HG03457 (cell line): ENCODE results near the gene POLR3E.
"Not testable (repeated sequence)": the region's sequence is repeated elsewhere in the genome, so short reads cannot be mapped to it uniquely, and the experiment has no call there.

Experiments used
- ATAC-seq: cut with Tn5 transposase; IDR thresholded peaks from one replicate; pipeline ENCODE4 v1.9.1; 2021; ENCODE audit warnings: moderate number of reproducible peaks; ENCODE audit not compliant: unreplicated experiment

POLR3E gene

DNA sequence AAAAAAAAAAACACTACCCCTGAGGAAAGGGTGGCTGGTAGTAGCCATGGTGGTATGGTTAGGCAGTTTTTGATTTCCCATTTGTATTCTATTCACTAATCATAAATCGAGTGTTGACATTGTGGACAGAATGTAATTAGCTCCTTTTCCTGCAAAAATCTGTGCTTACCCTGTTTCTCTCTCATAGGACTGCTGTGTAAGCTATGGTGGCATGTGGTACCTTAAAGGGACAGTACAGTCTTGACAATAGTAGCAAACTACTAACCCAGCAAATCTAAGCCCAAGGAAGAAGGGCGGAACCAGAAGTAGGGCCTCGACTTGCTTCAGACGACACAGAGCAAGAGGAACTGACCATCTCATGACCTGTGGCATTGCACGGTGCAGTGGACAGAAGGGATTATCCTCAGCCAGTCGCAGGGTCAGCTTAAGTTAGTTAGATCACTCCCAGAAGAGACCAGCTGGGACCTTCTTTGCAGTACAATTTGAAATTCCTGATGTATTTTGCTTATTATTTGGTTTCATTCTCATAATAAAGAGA, 36.3 kb downstream of the POLR3E start:
- no peak for ATAC-seq

GRCh38 chr16:22335668-22336246, 38.5 kb downstream of the POLR3E start:
- no peak for ATAC-seq

DNA sequence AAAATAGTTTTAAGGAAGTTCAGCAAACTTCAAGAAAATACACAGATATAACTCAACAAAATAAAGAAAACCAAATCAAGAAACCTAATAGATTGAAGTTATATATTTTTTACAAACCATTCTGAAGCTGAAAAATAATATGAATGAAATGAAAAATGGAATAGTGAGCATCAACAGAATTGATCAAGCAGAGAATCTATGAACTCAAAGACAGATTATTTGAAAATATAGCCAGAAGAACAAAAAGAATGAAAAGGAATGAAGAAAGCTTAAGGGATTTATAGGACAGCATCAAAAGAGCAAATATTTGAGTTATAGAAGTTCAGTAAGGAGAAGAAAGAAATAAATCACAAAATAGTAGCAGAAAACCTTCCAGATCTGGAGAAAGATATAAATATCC, 39.4 kb downstream of the POLR3E start:
- no peak for ATAC-seq

GRCh38 chr16:22337045-22337444, 39.8 kb downstream of the POLR3E start:
- no peak for ATAC-seq

GRCh38 chr16:22337849-22338635, 40.8 kb downstream of the POLR3E start:
- ATAC-seq, result no peak

GRCh38 chr16:22340945-22341344, 43.7 kb downstream of the POLR3E start:
- no peak for ATAC-seq

GRCh38 chr16:22342082-22342481, 44.9 kb downstream of the POLR3E start:
- no peak for ATAC-seq

DNA sequence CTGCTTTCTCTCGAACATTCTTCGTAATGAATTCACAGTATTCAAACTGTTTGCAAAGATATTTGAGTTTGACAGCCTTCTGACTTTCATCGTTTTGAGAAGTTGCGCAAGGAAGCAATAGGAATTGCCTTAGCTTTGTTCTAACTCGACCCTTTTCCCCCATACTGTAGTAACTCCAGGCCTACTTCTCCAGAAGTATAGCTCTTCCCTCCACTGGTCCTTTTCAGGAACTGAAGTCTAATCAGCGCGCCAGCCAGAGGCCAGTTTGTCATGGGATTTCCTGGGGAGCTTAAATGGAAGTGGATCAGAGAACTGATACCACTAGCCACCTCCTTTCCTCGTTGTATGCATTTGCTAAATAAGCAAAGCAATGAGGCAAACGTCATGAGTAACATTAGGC, 49.3 kb downstream of the POLR3E start:
- no peak for ATAC-seq

- ATAC-seq, result no peak
Measured at GRCh38 chr16:22347100-22347820, 50.1 kb downstream of the POLR3E start.

DNA sequence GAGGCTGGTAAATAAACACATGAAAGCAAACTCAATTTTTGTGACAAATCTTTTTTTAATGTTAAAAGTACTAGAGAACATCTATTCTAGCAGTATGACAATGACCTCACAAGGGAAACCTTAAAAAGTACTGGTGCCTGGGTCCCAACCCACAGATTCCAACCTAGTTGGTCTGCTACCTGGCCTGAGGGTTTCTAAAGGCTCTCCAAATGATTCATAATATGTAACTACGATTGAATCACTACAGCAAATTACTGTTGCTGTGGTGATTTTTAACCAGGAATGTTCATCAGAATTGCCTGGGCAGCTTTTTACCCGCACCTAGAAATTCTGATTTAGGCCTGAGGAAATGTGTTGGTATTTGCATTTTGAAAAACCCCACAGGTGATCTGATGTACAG, 51.1 kb downstream of the POLR3E start:
- ATAC-seq, result no peak

GRCh38 chr16:22351017-22351416, 53.8 kb downstream of the POLR3E start:
- ATAC-seq, result not testable (repeated sequence)

DNA sequence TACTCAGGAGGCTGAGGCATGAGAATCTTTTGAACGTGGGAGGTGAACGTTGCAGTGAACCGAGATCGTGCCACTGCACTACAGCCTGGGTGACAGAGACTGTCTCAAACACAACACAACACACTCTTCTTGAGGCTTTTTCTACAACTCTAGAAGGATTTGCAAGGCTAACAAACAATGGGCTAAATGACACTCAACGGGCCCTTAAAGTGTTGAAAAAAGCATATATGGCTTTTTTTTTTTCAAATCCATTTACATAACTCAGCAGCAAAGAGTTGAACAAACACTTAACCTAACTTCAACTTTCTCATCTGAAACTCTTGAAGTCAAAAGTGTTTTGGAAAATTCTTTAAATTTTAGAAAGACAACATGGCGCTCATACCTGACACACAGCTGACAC, 54.9 kb downstream of the POLR3E start:
- no peak for ATAC-seq

- no peak for ATAC-seq
Measured at GRCh38 chr16:22352723-22353122, 55.5 kb downstream of the POLR3E start.

DNA sequence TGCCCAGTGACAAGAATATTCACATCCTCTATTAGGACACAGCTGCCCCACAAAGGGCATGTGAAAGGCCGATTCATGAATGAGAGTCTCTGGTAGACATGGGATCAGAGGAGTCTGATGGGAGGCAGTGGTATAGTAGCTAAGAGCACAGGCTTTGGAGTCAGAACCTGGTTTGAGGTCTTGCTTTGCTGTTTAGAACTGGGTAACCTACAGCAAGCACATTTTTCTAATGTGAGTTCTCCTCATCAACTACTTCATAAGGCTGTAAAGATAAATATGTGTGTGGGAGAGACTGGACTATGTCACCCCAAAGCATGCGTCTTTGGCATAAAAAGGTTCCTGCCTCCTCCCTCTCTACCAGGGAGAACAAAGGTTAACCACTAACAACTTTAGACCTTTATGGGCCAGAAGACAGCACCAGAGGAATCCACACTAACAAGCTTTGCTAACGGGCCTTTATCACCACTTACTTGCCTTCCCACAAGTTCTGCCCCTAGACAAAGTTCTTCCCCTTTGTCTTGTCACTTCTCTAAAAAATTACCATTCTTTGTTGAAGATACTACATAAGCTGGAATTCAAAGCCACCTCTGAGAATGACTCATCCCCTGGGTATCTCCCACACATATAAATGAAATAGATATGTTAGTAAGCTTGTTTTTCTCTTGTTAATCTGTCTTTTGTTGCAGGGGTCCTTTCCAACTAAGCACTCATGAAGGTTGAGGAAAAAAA, 56.1 kb downstream of the POLR3E start:
- ATAC-seq, result no peak

DNA sequence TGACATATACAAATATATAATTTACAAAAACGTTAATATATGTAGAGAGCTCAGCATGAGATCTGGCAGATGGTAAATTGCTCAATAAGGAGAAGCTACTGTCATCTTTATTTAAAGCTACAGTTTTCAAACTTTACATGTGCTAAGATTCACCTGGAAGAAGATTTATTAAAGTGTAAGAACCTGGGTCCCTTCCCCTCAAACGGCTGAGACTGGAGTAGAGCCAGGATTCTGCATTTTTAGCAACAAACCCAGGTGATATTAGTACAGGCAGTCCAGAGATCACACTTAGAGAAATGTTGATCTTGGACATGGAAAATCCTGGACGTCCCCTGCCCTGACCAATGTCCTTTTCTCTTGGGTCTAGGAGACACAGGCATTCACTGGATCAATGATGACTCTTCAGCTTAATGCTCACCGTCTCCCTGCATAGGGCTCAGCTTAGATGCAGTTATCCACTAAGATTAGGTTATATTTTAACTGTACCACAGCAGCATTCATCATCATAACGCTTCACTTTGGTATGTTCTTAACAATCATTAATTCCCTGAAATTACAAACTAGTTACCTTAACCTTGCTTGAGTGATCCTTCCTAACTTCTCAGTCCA, 56.8 kb downstream of the POLR3E start:
- ATAC-seq, result no peak

DNA sequence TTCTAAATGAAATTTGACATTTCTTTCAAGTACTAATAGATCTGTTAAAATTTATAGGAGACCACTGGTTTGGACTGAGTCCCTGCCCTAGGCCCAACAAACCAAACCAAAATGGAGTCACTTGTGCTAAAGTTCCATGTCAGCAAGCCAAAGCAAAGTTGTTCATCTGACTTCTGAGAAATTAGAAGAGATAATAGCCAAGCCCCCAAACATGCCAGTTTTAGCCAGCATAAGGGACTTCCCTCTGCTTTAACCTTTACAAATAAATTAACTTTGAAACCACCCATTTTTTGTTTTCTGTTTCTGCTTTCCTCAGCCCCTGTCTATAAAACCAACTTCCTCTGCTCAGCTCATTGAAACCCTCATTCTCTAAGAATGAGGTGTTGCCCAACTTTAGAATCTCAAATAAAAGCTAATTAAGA, 58.3 kb downstream of the POLR3E start:
- no peak for ATAC-seq

DNA sequence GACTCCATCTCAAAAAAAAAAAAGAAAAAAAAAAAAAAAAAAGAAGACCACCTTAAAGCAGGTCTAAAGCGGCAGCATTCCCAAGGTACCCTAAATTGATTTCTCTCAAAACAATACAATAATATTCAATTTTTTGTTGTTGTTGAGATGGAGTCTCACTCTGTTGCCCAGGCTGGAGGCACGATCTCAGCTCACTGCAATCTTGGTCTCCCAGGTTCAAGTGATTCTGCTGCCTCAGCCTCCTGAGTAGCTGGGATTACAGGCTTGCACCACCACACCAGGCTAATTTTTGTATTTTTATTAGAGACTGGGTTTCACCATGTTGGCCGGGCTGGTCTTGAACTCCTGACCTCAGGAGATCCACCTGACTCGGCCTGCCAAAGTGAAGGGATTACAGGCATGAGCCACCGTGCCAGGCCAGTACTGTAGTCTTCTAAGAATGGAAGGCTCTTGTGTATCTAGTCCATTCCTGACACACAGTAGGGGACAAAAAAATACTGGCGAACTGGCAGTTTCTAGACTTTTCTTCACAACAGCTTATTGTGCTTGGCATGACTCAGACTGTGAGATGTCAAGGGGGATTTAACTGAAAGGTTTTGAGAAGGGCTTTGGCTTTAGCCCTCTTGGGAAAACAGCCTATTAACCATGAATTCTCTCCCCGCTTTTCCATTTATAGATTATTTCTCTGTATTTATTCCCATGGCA, 59.9 kb downstream of the POLR3E start:
- ATAC-seq, result no peak

GRCh38 chr16:22357635-22357971, 60.4 kb downstream of the POLR3E start:
- ATAC-seq, result no peak

GRCh38 chr16:22358000-22358399, 60.8 kb downstream of the POLR3E start:
- ATAC-seq, result no peak

- ATAC-seq, result no peak
Measured at GRCh38 chr16:22359679-22360078, 62.5 kb downstream of the POLR3E start.
